Bone marrow (tissue), 2 donors: ENCODE data around the gene TNFRSF25.
"Not testable (repeated sequence)": the region's sequence is repeated elsewhere in the genome, so short reads cannot be mapped to it uniquely, and the experiment has no call there.

Experiments used
- DNase-seq, 2 donors: peaks; one replicate each; lab custom pipeline; 2025; lab: John Stamatoyannopoulos, UW

The TNFRSF25 gene

DNA sequence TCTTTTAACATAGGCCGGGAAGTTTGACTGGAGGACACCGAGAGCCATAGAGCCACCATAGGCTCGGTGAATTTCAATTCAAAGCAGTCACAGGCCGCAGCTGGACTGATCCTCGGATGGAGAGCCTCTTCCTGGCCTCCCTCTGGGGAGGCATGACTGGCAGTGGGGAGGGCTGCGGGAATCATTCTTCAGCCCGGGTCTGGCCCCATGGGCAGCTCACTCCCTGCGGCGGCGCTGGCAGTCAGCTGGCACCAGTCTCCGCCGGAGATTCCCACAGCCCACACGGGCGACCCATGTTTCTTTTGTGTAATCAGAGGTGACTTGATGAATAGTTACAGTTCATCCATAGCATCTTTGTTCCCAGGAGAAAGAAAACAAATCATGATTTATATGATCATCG lies 30.8 kb downstream of the TNFRSF25 start:
- no peak for DNase-seq

- no peak for DNase-seq
Observed at GRCh38 chr1:6434186-6434585, 31.8 kb downstream of the TNFRSF25 start.

- DNase-seq: not testable (repeated sequence)
Observed at GRCh38 chr1:6431645-6432579, 34.1 kb downstream of the TNFRSF25 start.

DNA sequence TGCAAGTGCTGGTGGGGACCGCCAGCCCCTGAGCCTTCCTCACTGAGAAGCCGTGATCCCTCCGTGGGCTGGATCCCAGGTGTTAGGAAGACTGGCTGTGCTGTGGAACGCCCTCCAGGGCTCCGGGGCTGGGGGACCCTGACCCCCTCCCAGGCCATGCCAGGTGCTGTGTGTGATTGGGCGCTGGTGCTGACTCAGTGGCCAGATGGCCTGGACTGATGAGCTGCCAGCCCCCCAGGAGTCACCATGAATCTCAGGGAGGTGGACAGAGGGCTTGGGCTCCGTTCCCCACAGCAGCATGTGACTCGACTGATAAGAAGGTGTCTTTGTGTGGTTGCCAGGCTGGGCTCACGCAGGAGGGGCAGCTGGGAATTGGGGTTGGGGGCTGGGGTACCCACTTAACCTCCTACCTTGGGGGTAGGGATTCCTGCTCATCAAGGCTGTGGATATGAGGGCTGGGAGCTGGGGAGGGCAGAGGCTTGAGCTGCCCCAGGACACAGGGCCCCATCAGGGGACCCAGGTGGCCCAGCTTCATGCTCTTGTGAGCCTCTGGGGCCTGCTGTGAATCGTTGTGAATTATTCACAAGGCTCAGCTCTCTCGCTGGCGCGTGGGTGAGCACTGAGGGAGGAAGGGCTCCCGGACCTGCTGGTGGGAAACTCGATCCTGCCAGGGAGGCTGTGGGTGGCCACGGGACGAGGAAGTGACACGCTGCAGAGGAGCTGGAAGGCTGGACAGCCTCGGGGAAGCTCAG lies 36.1 kb downstream of the TNFRSF25 start:
- DNase-seq: not testable (repeated sequence)

GRCh38 chr1:6428453-6428852 lies 37.5 kb downstream of the TNFRSF25 start:
- DNase-seq: not testable (repeated sequence)

DNA sequence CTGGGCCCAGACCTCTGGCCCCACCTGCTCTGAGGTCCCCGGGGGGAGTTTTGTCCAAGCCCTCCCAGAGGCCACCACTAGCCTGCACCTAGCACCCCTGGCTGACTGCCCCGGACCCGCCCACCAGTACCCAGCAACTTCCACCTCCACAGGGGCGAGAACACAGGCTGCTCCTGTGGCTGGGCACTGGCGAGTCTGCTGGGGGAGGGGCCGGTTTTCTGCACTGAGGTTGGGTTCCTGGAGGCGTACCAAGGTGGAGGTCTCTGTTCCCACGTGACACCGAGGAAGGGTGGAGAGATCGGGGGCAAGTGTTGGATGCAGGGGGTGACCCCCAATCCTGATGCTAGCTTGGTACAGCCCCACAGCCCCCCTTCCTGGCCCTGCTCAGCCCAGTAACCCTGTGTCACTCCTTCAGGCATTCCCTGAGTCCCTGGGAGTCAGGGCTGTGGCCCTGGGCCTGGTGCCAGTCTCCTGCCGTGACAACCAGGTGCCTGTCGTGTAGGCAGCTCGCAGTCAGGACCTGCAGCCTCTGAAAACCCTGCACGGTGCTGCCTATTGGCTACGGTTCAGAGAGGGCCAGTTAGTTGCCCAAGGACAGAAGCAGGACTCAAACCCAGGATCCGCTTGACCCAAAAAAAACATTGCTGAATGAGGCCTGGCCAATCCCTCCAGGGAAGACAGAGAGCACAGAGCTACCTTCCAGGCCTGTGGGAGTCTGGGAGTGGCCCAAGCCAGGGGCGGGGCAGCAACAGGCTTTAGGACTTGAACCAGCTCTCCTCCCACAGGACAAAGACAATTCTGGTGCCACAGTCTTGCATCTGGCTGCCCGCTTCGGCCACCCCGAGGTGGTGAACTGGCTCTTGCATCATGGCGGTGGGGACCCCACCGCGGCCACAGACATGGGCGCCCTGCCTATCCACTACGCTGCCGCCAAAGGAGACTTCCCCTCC lies 38.3 kb downstream of the TNFRSF25 start:
- DNase-seq: no peak

DNA sequence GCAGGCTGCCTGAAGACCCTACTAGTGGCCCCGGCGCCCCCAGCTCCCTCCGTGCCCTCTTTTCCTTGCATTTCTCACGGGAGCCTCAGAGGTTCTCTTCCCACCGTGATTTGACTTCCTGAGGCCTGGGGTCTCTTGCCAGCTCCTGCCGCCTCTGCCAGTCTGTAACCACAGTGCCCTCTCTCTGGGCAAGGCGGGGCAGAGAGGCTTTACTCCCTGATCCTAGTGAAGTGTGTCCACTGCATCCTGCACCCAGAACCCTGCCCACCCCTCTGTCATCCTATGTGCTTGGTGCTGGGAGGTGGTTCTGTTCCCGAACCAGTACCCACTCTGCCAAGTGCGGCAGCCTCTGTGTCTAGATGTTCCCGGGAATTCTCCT lies 39.0 kb downstream of the TNFRSF25 start:
- DNase-seq: no peak

GRCh38 chr1:6426277-6426971 lies 39.5 kb downstream of the TNFRSF25 start:
- DNase-seq: no peak

GRCh38 chr1:6425658-6426057 lies 40.3 kb downstream of the TNFRSF25 start:
- DNase-seq: no peak

GRCh38 chr1:6424619-6425593 lies 41.1 kb downstream of the TNFRSF25 start, which contains the start of gene ESPN:
Gene ESPN, plus strand, starts transcription at chr1:6424776. Its CDS starts 180 bp downstream, at chr1:6424956.
- no peak for DNase-seq

DNA sequence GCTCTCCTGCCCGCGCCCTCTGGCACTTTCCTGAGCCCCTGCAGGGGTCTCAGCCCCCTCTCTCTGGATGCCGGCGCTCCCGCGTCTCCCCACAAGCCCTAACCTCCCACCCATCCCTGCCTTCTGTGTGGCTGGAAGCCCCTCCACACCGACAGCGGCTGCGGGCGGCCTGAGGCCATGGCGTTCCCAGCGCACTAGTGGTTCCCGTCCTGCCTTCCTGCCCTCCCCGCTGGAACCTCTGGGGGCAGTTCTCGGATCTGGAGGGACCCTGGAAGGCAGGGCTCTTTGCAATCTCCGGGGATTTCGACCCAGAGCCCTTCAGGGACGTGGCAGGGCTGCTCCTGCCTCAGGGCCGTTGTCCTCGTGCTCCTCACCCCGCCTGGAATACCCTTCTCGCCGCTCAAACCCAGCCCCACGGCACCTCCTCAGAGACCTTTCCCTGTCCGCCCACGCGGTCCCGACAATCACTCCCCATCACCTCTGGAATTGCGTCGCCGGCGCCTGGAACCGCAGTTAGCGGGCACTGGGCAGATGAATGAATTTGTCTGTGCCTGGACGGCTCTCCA lies 41.9 kb downstream of the TNFRSF25 start:
- no peak for DNase-seq

GRCh38 chr1:6423321-6423999 lies 42.5 kb downstream of the TNFRSF25 start:
- DNase-seq: no peak

DNA sequence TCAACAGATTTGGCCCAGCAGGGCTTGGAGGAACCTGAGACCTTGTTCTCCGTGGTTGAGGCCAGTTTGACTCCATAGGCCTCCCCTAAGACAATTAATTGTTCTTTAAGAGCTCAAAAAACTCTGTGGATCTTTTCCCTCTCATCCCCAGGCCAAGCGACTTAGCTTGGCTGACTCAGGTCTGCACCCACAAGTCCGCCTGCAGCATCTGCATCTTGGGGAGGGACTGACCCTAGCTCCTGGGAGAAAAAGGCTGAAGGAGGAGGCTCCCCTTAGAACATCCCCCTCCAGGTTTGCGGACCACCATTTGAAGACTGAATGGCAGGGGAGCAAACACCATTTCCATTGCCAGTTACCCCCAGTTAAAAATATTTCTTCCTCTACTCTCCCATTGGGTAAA lies 44.7 kb downstream of the TNFRSF25 start:
- DNase-seq: no peak

- DNase-seq: no peak
Observed at GRCh38 chr1:6420454-6421042, 45.4 kb downstream of the TNFRSF25 start.

DNA sequence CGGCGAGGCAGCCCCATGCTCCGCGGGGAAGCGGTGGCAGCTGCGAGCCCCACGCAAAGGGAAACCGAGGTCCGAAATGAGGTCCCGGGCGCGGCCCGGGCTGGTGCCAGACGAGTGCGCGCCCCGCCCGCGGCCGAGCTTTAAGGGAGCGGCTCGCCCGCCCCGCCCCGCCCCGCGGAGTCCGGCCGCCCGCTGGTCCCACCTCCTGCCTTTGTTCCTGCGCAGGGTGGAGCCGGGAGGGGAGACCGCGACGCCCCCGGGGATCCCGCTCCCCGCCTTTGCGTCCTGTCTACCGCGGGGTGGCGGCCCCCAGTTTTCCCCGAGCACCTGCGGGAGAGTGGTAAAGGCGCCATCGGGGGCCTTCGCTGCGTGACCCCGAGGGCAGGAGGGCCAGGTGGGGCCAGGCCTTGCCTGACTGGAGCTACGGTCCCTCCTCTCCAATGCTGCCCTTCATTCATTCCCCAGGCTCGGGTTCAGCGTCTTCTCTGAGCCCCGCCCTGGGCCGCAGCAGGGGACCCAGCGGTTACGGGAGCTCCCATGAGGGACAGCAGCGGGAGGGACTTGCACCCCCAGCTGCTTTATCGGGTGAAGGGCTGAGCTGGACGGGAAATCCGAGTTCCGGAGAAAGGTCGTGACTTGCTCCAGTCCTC lies 46.0 kb downstream of the TNFRSF25 start, which contains the start of gene HES2:
Gene HES2, minus strand, starts transcription at position 116 of the 650 bp plus-strand sequence. Its CDS starts 99 bp downstream, at position 17.
- no peak for DNase-seq

GRCh38 chr1:6419397-6419803 lies 46.6 kb downstream of the TNFRSF25 start:
- DNase-seq: no peak

DNA sequence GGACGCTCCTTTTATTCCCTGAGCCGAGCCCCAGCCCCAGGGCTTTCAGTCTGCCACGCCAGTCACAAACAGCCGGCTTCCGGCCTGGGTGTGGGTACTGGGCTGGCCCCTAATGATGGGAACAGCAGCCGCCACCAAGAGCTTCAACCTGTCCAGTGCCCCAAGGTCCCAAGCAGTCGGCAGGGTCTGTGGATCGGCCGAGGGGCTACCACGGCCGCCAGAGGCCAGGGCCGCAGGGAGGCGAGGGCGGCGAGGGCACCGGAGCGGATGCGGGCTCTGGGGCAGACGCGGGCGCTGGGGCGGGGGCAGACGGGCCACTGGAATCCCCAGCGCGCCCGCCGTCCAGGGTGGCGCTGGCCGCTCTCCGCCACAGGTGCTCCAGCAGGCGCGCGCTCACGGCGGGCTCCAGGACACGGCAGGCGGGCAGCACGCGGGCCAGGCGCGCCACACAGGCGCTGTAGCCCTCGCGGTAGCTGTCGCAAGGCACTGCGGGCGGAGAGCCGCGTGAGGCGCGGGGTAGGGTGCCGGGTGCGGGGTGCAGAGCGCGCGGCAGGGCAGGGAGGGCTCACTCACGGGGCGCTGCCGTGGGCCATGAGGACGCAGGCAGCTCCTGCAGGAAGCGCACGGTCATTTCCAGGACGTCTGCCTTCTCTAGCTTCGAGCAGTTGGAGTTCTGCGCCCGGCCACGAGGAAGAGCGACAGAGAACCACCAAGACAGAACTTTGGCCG lies 47.1 kb downstream of the TNFRSF25 start:
- DNase-seq: no peak
